Glomerular endothelial cell (primary cell): Measurements from ENCODE around the gene RABL3. TPM values are rescaled to one million over a fixed set of nuclear protein-coding genes. Genes with fewer than 3 reads are reported as not detected.
"Not testable (repeated sequence)": the region's sequence is repeated elsewhere in the genome, so short reads cannot be mapped to it uniquely, and the experiment has no call there.

Source experiments
- DNase-seq: peaks from one replicate; pipeline ENCODE4 v3.0.0-alpha.2; 2011; ENCODE audit warnings: low read depth, low spot score; ENCODE audit errors: extremely low read depth
- total RNA-seq: library from RNA; depleted of rRNA; stranded (reverse); fragments of >200 nt; gene quantifications from 2 replicates; pipeline ENCODE4 v1.2.3, GENCODE V29; 2015

RABL3 gene
- 8.1 and 12.3 TPM in 2 replicates for total RNA-seq

- peak; percentile 100 for DNase-seq
These were observed at the start of gene RABL3, which contains the start of gene GTF2E1 for GRCh38 chr3:120742198-120742848. TSS of gene RABL3 (minus strand) at chr3:120742516. CDS start at chr3:120742507, 9 bp downstream. TSS of gene GTF2E1 (plus strand) at chr3:120742744. CDS start at chr3:120750553, 7,809 bp downstream.

- DNase-seq, result peak; percentile 72
These were observed 49.6 kb upstream of the RABL3 start for GRCh38 chr3:120791913-120792312.

- DNase-seq, result no peak
These were observed 48.7 kb upstream of the RABL3 start for GRCh38 chr3:120791010-120791409.

GRCh38 chr3:120785832-120786231, 43.5 kb upstream of the RABL3 start:
- DNase-seq, result not testable (repeated sequence)

- peak; percentile 64 for DNase-seq
These were observed 38.7 kb upstream of the RABL3 start for GRCh38 chr3:120780977-120781376.

- DNase-seq, result no peak
These were observed 36.5 kb upstream of the RABL3 start for GRCh38 chr3:120778776-120779175.

- DNase-seq, result no peak
These were observed 33.1 kb upstream of the RABL3 start for GRCh38 chr3:120775411-120775810.

- no peak for DNase-seq
These were observed 31.6 kb upstream of the RABL3 start for GRCh38 chr3:120773932-120774331.

- DNase-seq, result no peak
These were observed 29.8 kb upstream of the RABL3 start for GRCh38 chr3:120772081-120772480.

- no peak for DNase-seq
These were observed 28.6 kb upstream of the RABL3 start for GRCh38 chr3:120770891-120771290.

- DNase-seq, result no peak
These were observed 27.1 kb upstream of the RABL3 start for GRCh38 chr3:120769436-120769835.

GRCh38 chr3:120767106-120767505, 24.8 kb upstream of the RABL3 start:
- DNase-seq, result no peak

GRCh38 chr3:120766576-120766975, 24.3 kb upstream of the RABL3 start:
- DNase-seq, result no peak

GRCh38 chr3:120765830-120766493, 23.6 kb upstream of the RABL3 start:
- no peak for DNase-seq

GRCh38 chr3:120764206-120764605, 21.9 kb upstream of the RABL3 start:
- DNase-seq, result no peak

GRCh38 chr3:120763601-120764000, 21.3 kb upstream of the RABL3 start:
- DNase-seq, result no peak

- DNase-seq, result no peak
These were observed 20.3 kb upstream of the RABL3 start for GRCh38 chr3:120762615-120763014.

- not testable (repeated sequence) for DNase-seq
These were observed 16.2 kb upstream of the RABL3 start for GRCh38 chr3:120758551-120758950.

- DNase-seq, result no peak
These were observed 13.7 kb upstream of the RABL3 start for GRCh38 chr3:120756061-120756460.

GRCh38 chr3:120753810-120754209, 11.5 kb upstream of the RABL3 start:
- no peak for DNase-seq

GRCh38 chr3:120752865-120753264, 10.5 kb upstream of the RABL3 start:
- DNase-seq, result no peak

GRCh38 chr3:120752230-120752629, 9.9 kb upstream of the RABL3 start:
- DNase-seq, result no peak
